B cell (primary cell): ENCODE measurements around the gene LIPJ. TPM values are rescaled to one million over a fixed set of nuclear protein-coding genes. Genes with fewer than 3 reads are reported as not detected.

Experiments used
- ATAC-seq: fragments of 200-7000 bp; cut with Tn5 transposase; one replicate; pipeline ENCODE4 v1.10.0; 2021; ENCODE audit warnings: low read depth, mild to moderate bottlenecking, moderate number of reproducible peaks, moderate library complexity
- CTCF ChIA-PET: fragments of 350-600 bp; sonication (Branson Sonifier 250); formaldehyde crosslinking; loops from one replicate; lab custom pipeline; 2021; ENCODE audit warnings: antibody characterized with exemption, inconsistent platforms; lab: Charles Lee
- POLR2A ChIA-PET: fragments of 350-600 bp; sonication (Branson Sonifier 250); formaldehyde crosslinking; loops from one replicate; lab custom pipeline; 2021; ENCODE audit warnings: antibody characterized with exemption; lab: Charles Lee
- DNase-seq: peaks from one replicate; pipeline ENCODE4 v3.0.0; 2013
- H2AFZ ChIP-seq: 2 replicates; pipeline ENCODE4 v1.6.1; 2012; ENCODE audit warnings: mild to moderate bottlenecking, low read depth, low read length; ENCODE audit not compliant: insufficient read depth, poor library complexity, severe bottlenecking
- H3K27ac ChIP-seq, 2 donors: 1 replicate in 1 of 2; 2 replicates in 1 of 2; pipeline ENCODE4 v1.5.1; 2012 to 2013; ENCODE audit warnings: low read length in 2 of 2, mild to moderate bottlenecking in 2 of 2, moderate library complexity in 1 of 2
- H3K27me3 ChIP-seq, 4 experiments: fragments of 200-600 bp in 1 of 4; sonication (generic) in 1 of 4; replicated peaks in 1 of 4; 1 replicate in 2 of 4; 2 replicates in 2 of 4; pipeline versions ENCODE4 v1.6.1 to v1.7.0; 2013 to 2016; ENCODE audit warnings: low read length in 3 of 4, mild to moderate bottlenecking in 2 of 4, mixed read lengths in 1 of 4, moderate library complexity in 1 of 4; ENCODE audit not compliant: insufficient read depth in 4 of 4, control insufficient read depth in 3 of 4; ENCODE audit errors: control extremely low read depth in 1 of 4
- H3K36me3 ChIP-seq, 2 experiments: replicated peaks in 1 of 2; 1 replicate in 1 of 2; 2 replicates in 1 of 2; pipeline versions ENCODE4 v1.6.1 to v1.7.1; 2013; ENCODE audit warnings: low read length in 1 of 2; ENCODE audit not compliant: insufficient read depth in 2 of 2, control insufficient read depth in 1 of 2; ENCODE audit errors: control extremely low read depth in 1 of 2, extremely low read depth in 1 of 2
- H3K4me1 ChIP-seq, 2 donors: fragments of 200-600 bp in 1 of 2; sonication (generic) in 1 of 2; 1 replicate in 1 of 2; 2 replicates in 1 of 2; pipeline versions ENCODE4 v1.5.1 to v1.6.1; 2013 to 2017; ENCODE audit warnings: low read length in 2 of 2; ENCODE audit not compliant: control insufficient read depth in 2 of 2, insufficient read depth in 2 of 2
- H3K4me2 ChIP-seq: replicated peaks from 2 replicates; pipeline ENCODE3; 2012; ENCODE audit warnings: mild to moderate bottlenecking, low read depth, low read length; ENCODE audit not compliant: poor library complexity, severe bottlenecking
- H3K4me3 ChIP-seq, 5 experiments: fragments of 200-600 bp in 1 of 5; sonication (generic) in 1 of 5; 1 replicate in 3 of 5; 2 replicates in 2 of 5; pipeline versions ENCODE4 v1.5.1 to v1.7.0; 2011 to 2016; ENCODE audit warnings: low read length in 4 of 5, mild to moderate bottlenecking in 4 of 5, low read depth in 2 of 5, control low read depth in 1 of 5, moderate library complexity in 1 of 5; ENCODE audit not compliant: insufficient read depth in 1 of 5; ENCODE audit errors: control extremely low read depth in 1 of 5, extremely low read depth in 1 of 5
- H3K79me2 ChIP-seq: fragments of 200-600 bp; sonication (generic); one replicate; pipeline ENCODE4 v1.6.0; 2016; ENCODE audit warnings: low read length; ENCODE audit not compliant: control insufficient read depth, insufficient read depth
- H3K9ac ChIP-seq: fragments of 200-600 bp; sonication (generic); 2 replicates; pipeline ENCODE4 v1.6.1; 2017; ENCODE audit warnings: mild to moderate bottlenecking, low read length, moderate library complexity
- H3K9me3 ChIP-seq, 3 donors: one replicate each; pipeline versions ENCODE4 v1.6.1 to v1.7.1; 2013; ENCODE audit warnings: low read length in 2 of 3; ENCODE audit not compliant: control insufficient read depth in 2 of 3, insufficient read depth in 1 of 3; ENCODE audit errors: control extremely low read depth in 1 of 3
- H4K20me1 ChIP-seq: 2 replicates; pipeline ENCODE4 v1.6.0; 2012; ENCODE audit warnings: mild to moderate bottlenecking, low read length; ENCODE audit not compliant: insufficient read depth, control insufficient read depth, poor library complexity, severe bottlenecking
- H3K27ac Mint-ChIP-seq: one replicate; pipeline ENCODE4 v1.8.0; 2021; ENCODE audit warnings: mixed read lengths
- H3K27me3 Mint-ChIP-seq: one replicate; pipeline ENCODE4 v1.8.0; 2021; ENCODE audit warnings: mixed read lengths
- H3K4me1 Mint-ChIP-seq: one replicate; pipeline ENCODE4 v1.8.0; 2021; ENCODE audit warnings: mixed read lengths
- H3K4me3 Mint-ChIP-seq: one replicate; pipeline ENCODE4 v1.8.0; 2021; ENCODE audit warnings: mixed read lengths
- H3K9me3 Mint-ChIP-seq: one replicate; pipeline ENCODE4 v1.8.0; 2022; ENCODE audit warnings: mixed read lengths; ENCODE audit not compliant: insufficient read depth
- EZH2 ChIP-seq: IDR thresholded peaks from 2 replicates; pipeline ENCODE4 v1.6.1; 2012; ENCODE audit warnings: borderline replicate concordance, low read depth, mild to moderate bottlenecking, moderate library complexity, low read length; ENCODE audit not compliant: insufficient read depth, poor library complexity, severe bottlenecking
- WGBS: methylation state at CpG from one replicate; pipeline ENCODE4 v1.1.5; 2013; ENCODE audit warnings: missing lambda C conversion rate; ENCODE audit not compliant: insufficient coverage; 5-methylcytosine and 5-hydroxymethylcytosine counted together
- intact Hi-C: fragments of 100-400 bp; cut with micrococcal nuclease; formaldehyde crosslinking; loops from one replicate; pipeline ENCODE4 v1.10.0; 2022
- polyA plus RNA-seq: library from polyadenylated mRNA; depleted of rRNA; stranded (reverse); fragments of >200 nt; gene quantifications from 2 replicates; pipeline ENCODE4 v1.2.3, GENCODE V29; 2012
- total RNA-seq, 2 donors: library from RNA; stranded (reverse); fragments of 120-200 nt in 1 of 2; gene quantifications; 1 replicate in 1 of 2; 2 replicates in 1 of 2; pipeline versions ENCODE4 v1.2.3 to v1.2.4, GENCODE V29; 2013 to 2022
- TF ChIP-seq, protein P1 (sequence below): fragments of 200-600 bp; IDR thresholded peaks from one replicate; pipeline ENCODE4 v1.8.0; 2022; ENCODE audit warnings: antibody characterized with exemption, mild to moderate bottlenecking

LIPJ gene
- total and polyA plus RNA-seq, 2 donors (not counting 1 experiment from before 2014, with no cell fraction given), result 0.13 to 0.20 TPM

DNA sequence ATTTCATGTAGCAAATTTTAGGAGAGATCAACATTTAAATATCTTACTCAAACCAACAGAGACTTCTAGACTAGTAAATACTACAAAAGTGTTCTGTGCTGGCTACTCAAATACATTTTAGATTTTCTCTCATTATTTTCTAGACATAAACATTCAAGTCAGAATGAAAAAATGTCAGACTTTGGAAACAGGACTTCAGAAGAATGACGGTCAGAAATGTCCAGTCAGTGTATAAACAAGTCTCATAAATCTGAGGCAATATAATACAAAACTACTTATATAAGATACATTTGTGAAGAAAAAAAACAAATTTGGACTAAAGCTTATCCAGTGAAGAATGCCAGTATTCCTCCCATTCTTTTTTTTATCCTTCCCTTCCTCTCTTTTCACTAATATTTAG is 29.3 kb upstream of the LIPJ start:
- H3K4me1 Mint-ChIP-seq, result no peaks in the 10 kb centered on the region
- no peak overlapping the region for H3K9ac ChIP-seq
- no peak for DNase-seq
- no peaks in the 10 kb centered on the region for H4K20me1 ChIP-seq
- H2AFZ ChIP-seq, result no peak overlapping the region
- no peak overlapping the region for H3K27ac ChIP-seq
- H3K4me2 ChIP-seq, result no peak overlapping the region
- intact Hi-C loops, result no loop called here
- H3K27ac Mint-ChIP-seq, result no peak overlapping the region
- CTCF ChIA-PET, result interaction anchor here (1.5 to 8.0 kb wide), 3 partner anchors 26 to 708 kb away, joined by 3 to 122 read pairs (median 117); partner anchors contain the start of genes KLLN, PTEN and RNLS
- no peak for ATAC-seq
- no peaks in the 10 kb centered on the region for H3K4me1 ChIP-seq
- H3K27me3 Mint-ChIP-seq, result no peaks in the 10 kb centered on the region
- POLR2A ChIA-PET, result no interaction called here
- H3K9me3 Mint-ChIP-seq, result no peaks in the 10 kb centered on the region
- TF ChIP-seq, protein P1, sequence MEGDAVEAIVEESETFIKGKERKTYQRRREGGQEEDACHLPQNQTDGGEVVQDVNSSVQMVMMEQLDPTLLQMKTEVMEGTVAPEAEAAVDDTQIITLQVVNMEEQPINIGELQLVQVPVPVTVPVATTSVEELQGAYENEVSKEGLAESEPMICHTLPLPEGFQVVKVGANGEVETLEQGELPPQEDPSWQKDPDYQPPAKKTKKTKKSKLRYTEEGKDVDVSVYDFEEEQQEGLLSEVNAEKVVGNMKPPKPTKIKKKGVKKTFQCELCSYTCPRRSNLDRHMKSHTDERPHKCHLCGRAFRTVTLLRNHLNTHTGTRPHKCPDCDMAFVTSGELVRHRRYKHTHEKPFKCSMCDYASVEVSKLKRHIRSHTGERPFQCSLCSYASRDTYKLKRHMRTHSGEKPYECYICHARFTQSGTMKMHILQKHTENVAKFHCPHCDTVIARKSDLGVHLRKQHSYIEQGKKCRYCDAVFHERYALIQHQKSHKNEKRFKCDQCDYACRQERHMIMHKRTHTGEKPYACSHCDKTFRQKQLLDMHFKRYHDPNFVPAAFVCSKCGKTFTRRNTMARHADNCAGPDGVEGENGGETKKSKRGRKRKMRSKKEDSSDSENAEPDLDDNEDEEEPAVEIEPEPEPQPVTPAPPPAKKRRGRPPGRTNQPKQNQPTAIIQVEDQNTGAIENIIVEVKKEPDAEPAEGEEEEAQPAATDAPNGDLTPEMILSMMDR, result no peak
- no peak for TF ChIP-seq EZH2
- H3K36me3 ChIP-seq, result peaks cover 0 to 1% of the 10 kb centered on the region in 2 experiments
- H3K27me3 ChIP-seq, result no peaks in the 10 kb centered on the region
- no CpG with 5 or more reads among the region's 1 CpG for WGBS
- no peak overlapping the region for H3K4me3 Mint-ChIP-seq
- no peaks in the 10 kb centered on the region for H3K9me3 ChIP-seq
- no peaks in the 10 kb centered on the region for H3K79me2 ChIP-seq
- H3K4me3 ChIP-seq, result no peak overlapping the region

DNA sequence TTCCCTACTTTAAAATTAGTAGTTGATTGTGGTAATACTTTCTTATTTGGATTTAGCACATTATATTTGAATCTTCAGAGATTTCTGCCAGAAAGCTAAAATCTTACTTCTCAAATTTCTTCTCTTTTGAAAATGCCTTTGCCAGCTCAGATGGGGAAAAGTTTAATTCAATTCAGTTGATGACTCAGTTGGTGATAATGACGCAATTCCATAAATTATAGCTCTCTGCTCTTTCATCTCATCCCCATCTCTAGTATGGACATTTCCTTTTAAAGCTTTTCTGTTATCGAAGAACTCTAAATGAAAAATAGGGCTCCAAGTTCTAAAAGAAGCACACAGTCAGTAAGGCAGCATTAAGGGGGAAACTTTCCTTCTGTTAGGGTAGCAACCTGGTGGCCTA is 28.9 kb upstream of the LIPJ start:
- WGBS, result no CpG with 5 or more reads among the region's 2 CpGs
- H3K4me3 Mint-ChIP-seq, result no peak overlapping the region
- ATAC-seq (no peak), DNase-seq (no peak)
- no peaks in the 10 kb centered on the region for H3K4me1 ChIP-seq
- peaks cover 0 to 1% of the 10 kb centered on the region in 2 experiments for H3K36me3 ChIP-seq
- no peak overlapping the region for H3K9ac ChIP-seq
- H3K9me3 Mint-ChIP-seq, result no peaks in the 10 kb centered on the region
- no peaks in the 10 kb centered on the region for H3K79me2 ChIP-seq
- H3K27me3 ChIP-seq, result no peaks in the 10 kb centered on the region
- intact Hi-C loops, result no loop called here
- no peaks in the 10 kb centered on the region for H4K20me1 ChIP-seq
- ChIA-PET POLR2A (no interaction called here), CTCF (interaction anchor here (0.6 to 8.0 kb wide), 4 partner anchors 25 to 708 kb away, joined by 3 to 122 read pairs (median 60); partner anchors contain the start of genes KLLN, PTEN and RNLS)
- no peak overlapping the region for H3K27ac ChIP-seq
- no peak overlapping the region for H3K4me2 ChIP-seq
- no peak overlapping the region for H3K4me3 ChIP-seq
- no peaks in the 10 kb centered on the region for H3K9me3 ChIP-seq
- TF ChIP-seq, protein P1, result no peak
- no peak for TF ChIP-seq EZH2
- H3K4me1 Mint-ChIP-seq, result no peaks in the 10 kb centered on the region
- H2AFZ ChIP-seq, result no peak overlapping the region
- H3K27me3 Mint-ChIP-seq, result no peaks in the 10 kb centered on the region
- H3K27ac Mint-ChIP-seq, result no peak overlapping the region
